Measurements from ENCODE around the gene KBTBD3.

KBTBD3 gene

DNA sequence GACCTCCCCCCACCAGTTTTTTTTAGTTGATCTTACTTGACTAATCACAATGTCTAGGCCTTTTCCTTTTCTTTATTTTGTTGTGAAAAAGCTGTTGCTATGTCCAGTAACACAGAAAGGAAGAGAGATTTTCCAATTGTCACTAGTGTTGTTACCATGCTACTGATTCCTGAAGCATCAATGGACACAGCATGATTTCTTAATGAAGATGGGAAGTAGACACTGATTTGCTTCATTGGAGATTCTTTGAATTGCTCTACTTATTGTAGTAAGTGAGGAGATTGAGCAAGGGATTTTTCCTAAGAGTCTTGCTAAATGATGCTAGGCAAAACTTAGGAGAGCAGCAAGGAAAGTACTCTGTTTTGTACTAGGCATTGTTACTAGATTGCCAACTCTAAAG lies 4.9 kb upstream of the KBTBD3 start:
- no peaks in the 10 kb centered on the region for H3K9me2 ChIP-seq (ENCODE audit: low read depth, low read length)
- no peak overlapping the region for H2AFZ ChIP-seq (ENCODE audit: low read length)
- no peaks in the 10 kb centered on the region for H3K9me3 ChIP-seq (ENCODE audit: low read length)
- no peak overlapping the region for H3K4me2 ChIP-seq (ENCODE audit: low read length)
- no peaks in the 10 kb centered on the region for H4K20me1 ChIP-seq (ENCODE audit: insufficient read depth, low read length)
- H3K4me3 ChIP-seq (ENCODE audit: low read depth, low read length, poor library complexity, severe bottlenecking) = no peak overlapping the region
- H3K27me3 ChIP-seq (ENCODE audit: insufficient read depth, low read length) = no peaks in the 10 kb centered on the region
- H3F3A ChIP-seq (ENCODE audit: insufficient read depth, low read length) = no peaks in the 10 kb centered on the region
- peaks cover 64% of the 10 kb centered on the region for H3K36me3 ChIP-seq (ENCODE audit: insufficient read depth, low read length)
- peaks cover 24% of the 10 kb centered on the region for H3K4me1 ChIP-seq (ENCODE audit: insufficient read depth, low read length, severe bottlenecking)
- H3K9ac ChIP-seq (ENCODE audit: low read length) = no peak overlapping the region
- TF ChIP-seq EZH2 (IDR thresholded peaks at IDR 0.05; ENCODE audit: borderline replicate concordance, low read length) = no peak
- TF ChIP-seq CTCF (IDR thresholded peaks at IDR 0.05; ENCODE audit: low read length) = no peak
- peaks cover 53% of the 10 kb centered on the region for H3K79me2 ChIP-seq (ENCODE audit: insufficient read depth, low read length)
- H3K27ac ChIP-seq (ENCODE audit: low read depth, low read length, poor library complexity, severe bottlenecking) = no peak overlapping the region

- Histone ChIP-seq H3K9me2 (ENCODE audit: low read depth, low read length) (no peaks in the 10 kb centered on the region), H4K20me1 (ENCODE audit: insufficient read depth, low read length) (no peaks in the 10 kb centered on the region), H3K79me2 (ENCODE audit: insufficient read depth, low read length) (peaks cover 40% of the 10 kb centered on the region), H3K27ac (ENCODE audit: low read depth, low read length, poor library complexity, severe bottlenecking) (peak within 1 kb of the TSS; percentile 79), H3K4me1 (ENCODE audit: insufficient read depth, low read length, severe bottlenecking) (peaks cover 37% of the 10 kb centered on the region), H3K4me2 (ENCODE audit: low read length) (peak within 1 kb of the TSS; percentile 91), H3K4me3 (ENCODE audit: low read depth, low read length, poor library complexity, severe bottlenecking) (peak within 1 kb of the TSS; percentile 92), H2AFZ (ENCODE audit: low read length) (peak within 1 kb of the TSS; percentile 39), H3K9ac (ENCODE audit: low read length) (peak within 1 kb of the TSS; percentile 95), H3K9me3 (ENCODE audit: low read length) (no peaks in the 10 kb centered on the region), H3F3A (ENCODE audit: insufficient read depth, low read length) (no peaks in the 10 kb centered on the region), H3K27me3 (ENCODE audit: insufficient read depth, low read length) (no peaks in the 10 kb centered on the region), H3K36me3 (ENCODE audit: insufficient read depth, low read length) (peaks cover 34% of the 10 kb centered on the region)
- TF ChIP-seq CTCF (IDR thresholded peaks at IDR 0.05; ENCODE audit: low read length) = no peak
- TF ChIP-seq EZH2 (IDR thresholded peaks at IDR 0.05; ENCODE audit: borderline replicate concordance, low read length) = no peak
These were observed 685 bp upstream of the KBTBD3 start, which contains the start of gene AASDHPPT for GRCh38 chr11:106077609-106078455. AASDHPPT (plus strand) TSS chr11:106077662; CDS start chr11:106077711, 49 bp downstream.

- TF ChIP-seq CTCF (IDR thresholded peaks at IDR 0.05; ENCODE audit: low read length) (no peak), EZH2 (IDR thresholded peaks at IDR 0.05; ENCODE audit: borderline replicate concordance, low read length) (no peak)
- Histone ChIP-seq H3K79me2 (ENCODE audit: insufficient read depth, low read length) (peaks cover 29% of the 10 kb centered on the region), H3K27ac (ENCODE audit: low read depth, low read length, poor library complexity, severe bottlenecking) (peak overlapping the region; percentile 79)
These were observed 802 bp downstream of the KBTBD3 start for GRCh38 chr11:106076171-106076918.

More at GRCh38 chr11:106076171-106076918, 802 bp downstream of the KBTBD3 start:
- Histone ChIP-seq H3K4me2 (ENCODE audit: low read length) (peak overlapping the region; percentile 91), H4K20me1 (ENCODE audit: insufficient read depth, low read length) (no peaks in the 10 kb centered on the region), H3K27me3 (ENCODE audit: insufficient read depth, low read length) (no peaks in the 10 kb centered on the region), H3K36me3 (ENCODE audit: insufficient read depth, low read length) (peaks cover 22% of the 10 kb centered on the region), H2AFZ (ENCODE audit: low read length) (peak overlapping the region; percentile 39), H3K4me1 (ENCODE audit: insufficient read depth, low read length, severe bottlenecking) (peaks cover 30% of the 10 kb centered on the region), H3K9ac (ENCODE audit: low read length) (peak overlapping the region; percentile 89), H3F3A (ENCODE audit: insufficient read depth, low read length) (no peaks in the 10 kb centered on the region), H3K9me3 (ENCODE audit: low read length) (no peaks in the 10 kb centered on the region), H3K4me3 (ENCODE audit: low read depth, low read length, poor library complexity, severe bottlenecking) (peak overlapping the region; percentile 82), H3K9me2 (ENCODE audit: low read depth, low read length) (no peaks in the 10 kb centered on the region)

Measured in OCI-LY1 (cell line).